H9 (cell line): ENCODE data around the gene ARHGEF6. TPM values are rescaled to one million over a fixed set of nuclear protein-coding genes. Genes with fewer than 3 reads are reported as not detected.

Experiments used
- DNase-seq: peaks from one replicate; pipeline ENCODE4 v3.0.0-alpha.2; 2017
- H2AFZ ChIP-seq: one replicate; pipeline ENCODE4 v1.6.1; 2013; ENCODE audit warnings: mild to moderate bottlenecking, low read length, control low read depth, moderate library complexity
- H2AK5ac ChIP-seq: 2 replicates; pipeline ENCODE4 v1.6.1; 2013; ENCODE audit warnings: low read length, control low read depth, mixed read lengths; ENCODE audit not compliant: insufficient read length
- H2BK120ac ChIP-seq: one replicate; pipeline ENCODE4 v1.6.1; 2013; ENCODE audit warnings: low read depth, mild to moderate bottlenecking, low read length, control low read depth, inconsistent platforms; ENCODE audit not compliant: poor library complexity, severe bottlenecking
- H2BK12ac ChIP-seq: 2 replicates; pipeline ENCODE4 v1.6.1; 2013; ENCODE audit warnings: low read length, control low read depth, mixed read lengths, low read depth; ENCODE audit not compliant: insufficient read length
- H2BK15ac ChIP-seq: 2 replicates; pipeline ENCODE4 v1.6.1; 2013; ENCODE audit warnings: low read depth, low read length, control low read depth
- H2BK20ac ChIP-seq: one replicate; pipeline ENCODE4 v1.6.1; 2013; ENCODE audit warnings: low read depth, mild to moderate bottlenecking, low read length, control low read depth, inconsistent platforms; ENCODE audit not compliant: poor library complexity, severe bottlenecking
- H2BK5ac ChIP-seq: 2 replicates; pipeline ENCODE4 v1.6.1; 2013; ENCODE audit warnings: low read length, control low read depth, mixed read lengths; ENCODE audit not compliant: insufficient read length
- H3K14ac ChIP-seq: 2 replicates; pipeline ENCODE4 v1.6.1; 2013; ENCODE audit warnings: low read length, control low read depth; ENCODE audit not compliant: insufficient read depth
- H3K18ac ChIP-seq: 2 replicates; pipeline ENCODE4 v1.6.1; 2013; ENCODE audit warnings: low read depth, mild to moderate bottlenecking, mixed read lengths, low read length, control low read depth; ENCODE audit not compliant: insufficient read length
- H3K23ac ChIP-seq: 2 replicates; pipeline ENCODE4 v1.6.1; 2013; ENCODE audit warnings: low read length, control low read depth, mixed read lengths, low read depth; ENCODE audit not compliant: insufficient read length
- H3K23me2 ChIP-seq: 2 replicates; pipeline ENCODE4 v1.6.1; 2013; ENCODE audit warnings: low read depth, mild to moderate bottlenecking, mixed read lengths, low read length, control low read depth; ENCODE audit not compliant: insufficient read length, poor library complexity, severe bottlenecking
- H3K27ac ChIP-seq: 2 replicates; pipeline ENCODE4 v1.5.1; 2013; ENCODE audit warnings: low read length, control low read depth, mixed read lengths, low read depth; ENCODE audit not compliant: insufficient read length
- H3K27me3 ChIP-seq: 2 replicates; pipeline ENCODE4 v1.6.1; 2013; ENCODE audit warnings: low read length, control low read depth, inconsistent platforms; ENCODE audit not compliant: insufficient read depth
- H3K4ac ChIP-seq: 2 replicates; pipeline ENCODE4 v1.6.1; 2013; ENCODE audit warnings: low read depth, mild to moderate bottlenecking, control low read depth, inconsistent platforms, low read length, moderate library complexity
- H3K4me1 ChIP-seq: 2 replicates; pipeline ENCODE4 v1.6.1; 2013; ENCODE audit warnings: low read length, control low read depth, inconsistent platforms; ENCODE audit not compliant: insufficient read depth
- H3K4me2 ChIP-seq: 2 replicates; pipeline ENCODE4 v1.6.1; 2013; ENCODE audit warnings: low read length, control low read depth, mixed read lengths; ENCODE audit not compliant: insufficient read length, insufficient read depth
- H3K56ac ChIP-seq: 2 replicates; pipeline ENCODE4 v1.6.1; 2013; ENCODE audit warnings: low read depth, mild to moderate bottlenecking, mixed read lengths, low read length, control low read depth; ENCODE audit not compliant: insufficient read length
- H3K79me1 ChIP-seq: 2 replicates; pipeline ENCODE4 v1.6.1; 2013; ENCODE audit warnings: low read depth, mild to moderate bottlenecking, moderate library complexity, low read length, control low read depth, inconsistent platforms; ENCODE audit not compliant: insufficient read depth, poor library complexity, severe bottlenecking
- H3K79me2 ChIP-seq: 2 replicates; pipeline ENCODE4 v1.6.1; 2013; ENCODE audit warnings: low read length, control low read depth, inconsistent platforms; ENCODE audit not compliant: insufficient read depth
- H3K9ac ChIP-seq: 2 replicates; pipeline ENCODE4 v1.6.1; 2013; ENCODE audit warnings: low read length, control low read depth, mixed read lengths; ENCODE audit not compliant: insufficient read length; ENCODE audit errors: extremely low read depth
- H3K9me3 ChIP-seq: one replicate; pipeline ENCODE4 v1.6.1; 2013; ENCODE audit warnings: low read depth, low read length, inconsistent platforms; ENCODE audit not compliant: control insufficient read depth
- H3T11ph ChIP-seq: one replicate; pipeline ENCODE4 v1.6.1; 2013; ENCODE audit warnings: mild to moderate bottlenecking, low read length, control low read depth, inconsistent platforms
- H4K20me1 ChIP-seq: one replicate; pipeline ENCODE4 v1.6.1; 2013; ENCODE audit not compliant: control insufficient read depth, insufficient read length, insufficient read depth
- H4K5ac ChIP-seq: 2 replicates; pipeline ENCODE4 v1.6.1; 2013; ENCODE audit warnings: low read depth, mild to moderate bottlenecking, mixed read lengths, low read length, control low read depth; ENCODE audit not compliant: insufficient read length
- H4K8ac ChIP-seq: replicated peaks from 2 replicates; pipeline ENCODE4 v1.6.1; 2013; ENCODE audit warnings: low read length, control low read depth, mixed read lengths, low read depth; ENCODE audit not compliant: insufficient read length
- H4K91ac ChIP-seq: 2 replicates; pipeline ENCODE4 v1.6.1; 2013; ENCODE audit warnings: low read depth, mild to moderate bottlenecking, moderate library complexity, mixed read lengths, low read length, control low read depth; ENCODE audit not compliant: insufficient read length
- H3K27ac Mint-ChIP-seq, 3 experiments: 2 replicates in 2 of 3; 3 replicates in 1 of 3; pipeline ENCODE4 v1.8.0; 2020 to 2021; ENCODE audit warnings: mixed read lengths in 3 of 3, mild to moderate bottlenecking in 1 of 3, moderate library complexity in 1 of 3
- H3K27me3 Mint-ChIP-seq: 2 replicates; pipeline ENCODE4 v1.8.0; 2021; ENCODE audit warnings: low read depth, mild to moderate bottlenecking, moderate library complexity, mixed read lengths
- H3K36me3 Mint-ChIP-seq, 3 experiments: 2 replicates in 2 of 3; 3 replicates in 1 of 3; pipeline ENCODE4 v1.8.0; 2020 to 2021; ENCODE audit warnings: low read depth in 3 of 3, mixed read lengths in 3 of 3; ENCODE audit not compliant: insufficient read depth in 1 of 3
- H3K4me1 Mint-ChIP-seq, 2 experiments: 2 replicates each; pipeline ENCODE4 v1.8.0; 2020; ENCODE audit warnings: mixed read lengths in 2 of 2
- H3K4me3 Mint-ChIP-seq, 2 experiments: 2 replicates in 1 of 2; 3 replicates in 1 of 2; pipeline ENCODE4 v1.8.0; 2020 to 2021; ENCODE audit warnings: mild to moderate bottlenecking in 2 of 2, mixed read lengths in 2 of 2, moderate library complexity in 1 of 2
- H3K9me3 Mint-ChIP-seq, 2 experiments: 2 replicates in 1 of 2; 3 replicates in 1 of 2; pipeline ENCODE4 v1.8.0; 2020; ENCODE audit warnings: mild to moderate bottlenecking in 2 of 2, mixed read lengths in 2 of 2, moderate library complexity in 1 of 2
- WGBS: extraction: QIAGEN DNeasy Blood & Tissue Kit; methylation state at CpG from one replicate; pipeline ENCODE4 v1.1.7; 2013; ENCODE audit warnings: missing lambda C conversion rate, low lambda C conversion rate, mixed read lengths; ENCODE audit not compliant: insufficient read length; ENCODE audit errors: extremely low coverage; 5-methylcytosine and 5-hydroxymethylcytosine counted together
- total RNA-seq: library from RNA; stranded (reverse); gene quantifications from 2 replicates; pipeline ENCODE4 v1.2.1, GENCODE V29; 2021
- TF ChIP-seq, protein P1 (sequence below): fragments of 200-600 bp; sonication (generic); conservative IDR thresholded peaks from 3 replicates; pipeline ENCODE4 v1.8.0; 2021; ENCODE audit warnings: antibody characterized with exemption, mild to moderate bottlenecking

The ARHGEF6 gene
- total RNA-seq, 1 experiment from 2014 or later, result 3.6 TPM

DNA sequence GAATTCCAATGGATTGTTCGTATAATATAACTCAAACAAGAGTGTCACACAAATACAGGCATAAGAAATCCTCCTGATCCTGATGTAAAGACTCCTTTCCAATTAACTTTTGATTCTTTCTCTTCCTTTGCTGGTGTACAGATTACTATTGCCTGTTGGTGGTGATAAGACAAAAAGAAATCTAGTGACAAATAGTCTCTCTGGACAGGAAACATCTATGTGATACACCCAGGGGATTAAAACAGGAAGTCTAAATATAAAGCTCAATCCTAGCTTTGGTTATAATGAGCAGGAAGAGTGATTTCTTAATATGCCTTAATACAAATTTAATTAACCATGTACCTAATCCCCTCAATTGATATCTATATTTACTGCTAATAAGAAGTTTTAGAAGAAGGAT is 45.1 kb downstream of the ARHGEF6 start:
- no peaks in the 10 kb centered on the region for H3K79me2 ChIP-seq
- TF ChIP-seq, protein P1, sequence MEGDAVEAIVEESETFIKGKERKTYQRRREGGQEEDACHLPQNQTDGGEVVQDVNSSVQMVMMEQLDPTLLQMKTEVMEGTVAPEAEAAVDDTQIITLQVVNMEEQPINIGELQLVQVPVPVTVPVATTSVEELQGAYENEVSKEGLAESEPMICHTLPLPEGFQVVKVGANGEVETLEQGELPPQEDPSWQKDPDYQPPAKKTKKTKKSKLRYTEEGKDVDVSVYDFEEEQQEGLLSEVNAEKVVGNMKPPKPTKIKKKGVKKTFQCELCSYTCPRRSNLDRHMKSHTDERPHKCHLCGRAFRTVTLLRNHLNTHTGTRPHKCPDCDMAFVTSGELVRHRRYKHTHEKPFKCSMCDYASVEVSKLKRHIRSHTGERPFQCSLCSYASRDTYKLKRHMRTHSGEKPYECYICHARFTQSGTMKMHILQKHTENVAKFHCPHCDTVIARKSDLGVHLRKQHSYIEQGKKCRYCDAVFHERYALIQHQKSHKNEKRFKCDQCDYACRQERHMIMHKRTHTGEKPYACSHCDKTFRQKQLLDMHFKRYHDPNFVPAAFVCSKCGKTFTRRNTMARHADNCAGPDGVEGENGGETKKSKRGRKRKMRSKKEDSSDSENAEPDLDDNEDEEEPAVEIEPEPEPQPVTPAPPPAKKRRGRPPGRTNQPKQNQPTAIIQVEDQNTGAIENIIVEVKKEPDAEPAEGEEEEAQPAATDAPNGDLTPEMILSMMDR, result no peak
- H2BK15ac ChIP-seq, result no peak overlapping the region
- no peaks in the 10 kb centered on the region; a peak in 2 of 7 replicates for H3K36me3 Mint-ChIP-seq
- no peak overlapping the region for H2BK120ac ChIP-seq
- H3K27ac Mint-ChIP-seq, result no peak overlapping the region
- no peak overlapping the region for H2BK20ac ChIP-seq
- H3K14ac ChIP-seq, result no peak overlapping the region
- no peaks in the 10 kb centered on the region for H3K27me3 ChIP-seq
- H3K4me3 Mint-ChIP-seq, result no peak overlapping the region
- H3K9me3 Mint-ChIP-seq, result peaks cover 38 to 54% of the 10 kb centered on the region in 2 experiments
- no peak overlapping the region for H3K27ac ChIP-seq
- H3K4me2 ChIP-seq, result no peak overlapping the region
- no peak overlapping the region for H3K4ac ChIP-seq
- H3K23ac ChIP-seq, result no peak overlapping the region
- H4K8ac ChIP-seq, result no peak overlapping the region
- H3T11ph ChIP-seq, result no peak overlapping the region
- H3K79me1 ChIP-seq, result no peaks in the 10 kb centered on the region
- no peaks in the 10 kb centered on the region for H4K20me1 ChIP-seq
- no peak overlapping the region for H4K5ac ChIP-seq
- no peaks in the 10 kb centered on the region for H3K4me1 ChIP-seq
- no peaks in the 10 kb centered on the region for H3K23me2 ChIP-seq
- H3K9ac ChIP-seq, result no peak overlapping the region
- peaks cover 30% of the 10 kb centered on the region for H3K9me3 ChIP-seq
- H2BK12ac ChIP-seq, result no peak overlapping the region
- DNase-seq, result no peak
- H2BK5ac ChIP-seq, result no peak overlapping the region
- H3K27me3 Mint-ChIP-seq, result no peaks in the 10 kb centered on the region
- no peak overlapping the region for H3K56ac ChIP-seq
- no peak overlapping the region for H4K91ac ChIP-seq
- no CpG with 5 or more reads among the region's 1 CpG for WGBS
- H2AK5ac ChIP-seq, result no peak overlapping the region
- H2AFZ ChIP-seq, result no peak overlapping the region
- H3K18ac ChIP-seq, result no peak overlapping the region
- H3K4me1 Mint-ChIP-seq, result peaks cover 0 to 2% of the 10 kb centered on the region in 2 experiments; a peak in 2 of 4 replicates
